ENCODE data around the gene RPH3AL.
A peak's percentile ranks its signal among the peaks of the same experiment; 100 is the strongest.
"Not testable (repeated sequence)": the region's sequence is repeated elsewhere in the genome, so short reads cannot be mapped to it uniquely, and the experiment has no call there.

The RPH3AL gene

GRCh38 chr17:198225-198624, 154.4 kb downstream of the RPH3AL start:
- not testable (repeated sequence) for DNase-seq; H3K27ac ChIP-seq (ENCODE audit: insufficient read depth in 1 of 2, low read depth in 1 of 2, low read length in 2 of 2, poor library complexity in 1 of 2, severe bottlenecking in 2 of 2); H3K9me3 ChIP-seq (ENCODE audit: control extremely low read depth in 1 of 5, control insufficient read depth in 4 of 5, insufficient read depth in 2 of 5, low read depth in 1 of 5, low read length in 4 of 5); H3K4me3 ChIP-seq (ENCODE audit: control insufficient read depth in 1 of 7, extremely low read depth in 1 of 7, insufficient read depth in 4 of 7, low read depth in 2 of 7, low read length in 6 of 7); H3K36me3 ChIP-seq (ENCODE audit: control insufficient read depth in 4 of 4, insufficient read depth in 4 of 4, low read length in 3 of 4); H3K27me3 ChIP-seq (replicated peaks in 2 of 5; ENCODE audit: control insufficient read depth in 4 of 5, insufficient read depth in 5 of 5, low read length in 4 of 5)
- H3K4me1 ChIP-seq (ENCODE audit: control extremely low read depth in 1 of 4, control insufficient read depth in 4 of 4, insufficient read depth in 4 of 4, low read length in 3 of 4): peaks cover 0 to 25% (median 8%) of the 10 kb centered on the region in 4 experiments
- CTCF ChIA-PET: interaction anchor here (0.6 to 2.6 kb wide), 6 partner anchors 10 to 110 kb away, joined by 3 to 9 read pairs (median 5); no protein-coding TSS in a partner anchor
- WGBS (ENCODE audit: insufficient coverage): 97% methylated on average over 14 of the region's 15 CpGs
- POLR2A ChIA-PET: interaction anchor here (0.6 to 0.7 kb wide), 2 partner anchors 8 to 531 kb away, joined by 3 read pairs; no protein-coding TSS in a partner anchor

DNA sequence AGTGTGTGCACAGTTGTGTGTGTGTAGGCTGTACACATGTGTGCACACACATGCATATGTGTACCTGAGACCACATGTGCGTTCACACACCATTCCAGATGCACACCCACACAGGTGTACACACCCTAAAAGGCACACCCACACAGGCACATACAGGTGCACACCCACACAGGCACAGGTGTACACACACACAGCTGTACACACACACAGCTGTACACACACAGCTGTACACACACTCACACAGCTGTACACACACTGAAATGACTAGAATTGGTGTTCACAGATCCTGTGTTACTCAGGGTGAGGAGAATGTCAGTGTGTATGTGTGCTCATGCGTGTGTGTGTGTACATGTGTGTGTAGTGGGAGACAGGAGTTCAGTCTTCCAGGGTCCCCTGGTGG, 155.3 kb downstream of the RPH3AL start:
- POLR2A ChIA-PET: no interaction called here

GRCh38 chr17:194828-195602, 157.6 kb downstream of the RPH3AL start:
- POLR2A ChIA-PET: no interaction called here
- Histone ChIP-seq H3K4me3 (ENCODE audit: control insufficient read depth in 1 of 7, extremely low read depth in 1 of 7, insufficient read depth in 4 of 7, low read depth in 2 of 7, low read length in 6 of 7) (no peak overlapping the region), H3K27ac (ENCODE audit: insufficient read depth in 1 of 2, low read depth in 1 of 2, low read length in 2 of 2, poor library complexity in 1 of 2, severe bottlenecking in 2 of 2) (no peak overlapping the region), H3K27me3 (replicated peaks in 2 of 5; ENCODE audit: control insufficient read depth in 4 of 5, insufficient read depth in 5 of 5, low read length in 4 of 5) (no peaks in the 10 kb centered on the region), H3K4me1 (ENCODE audit: control extremely low read depth in 1 of 4, control insufficient read depth in 4 of 4, insufficient read depth in 4 of 4, low read length in 3 of 4) (peaks cover 0 to 31% (median 11%) of the 10 kb centered on the region in 4 experiments), H3K9me3 (ENCODE audit: control extremely low read depth in 1 of 5, control insufficient read depth in 4 of 5, insufficient read depth in 2 of 5, low read depth in 1 of 5, low read length in 4 of 5) (peaks cover 0 to 4% (median 0%) of the 10 kb centered on the region in 5 experiments), H3K36me3 (ENCODE audit: control insufficient read depth in 4 of 4, insufficient read depth in 4 of 4, low read length in 3 of 4) (no peaks in the 10 kb centered on the region)
- CTCF ChIA-PET: interaction anchor here (1.0 kb wide), 1 partner anchor 12 kb away, joined by 5 read pairs; no protein-coding TSS in a partner anchor
- 89% methylated on average over 15 of the region's 16 CpGs for WGBS (ENCODE audit: insufficient coverage)
- peak in 2 of 3 donors; percentile 40 to 51 for DNase-seq

More for the DNA sequence above, 155.3 kb downstream of the RPH3AL start:
- Histone ChIP-seq H3K4me3 (ENCODE audit: control insufficient read depth in 1 of 7, extremely low read depth in 1 of 7, insufficient read depth in 4 of 7, low read depth in 2 of 7, low read length in 6 of 7) (no peak overlapping the region), H3K9me3 (ENCODE audit: control extremely low read depth in 1 of 5, control insufficient read depth in 4 of 5, insufficient read depth in 2 of 5, low read depth in 1 of 5, low read length in 4 of 5) (peaks cover 0 to 4% (median 0%) of the 10 kb centered on the region in 5 experiments), H3K27me3 (replicated peaks in 2 of 5; ENCODE audit: control insufficient read depth in 4 of 5, insufficient read depth in 5 of 5, low read length in 4 of 5) (no peaks in the 10 kb centered on the region), H3K27ac (ENCODE audit: insufficient read depth in 1 of 2, low read depth in 1 of 2, low read length in 2 of 2, poor library complexity in 1 of 2, severe bottlenecking in 2 of 2) (no peak overlapping the region), H3K4me1 (ENCODE audit: control extremely low read depth in 1 of 4, control insufficient read depth in 4 of 4, insufficient read depth in 4 of 4, low read length in 3 of 4) (peaks cover 0 to 31% (median 11%) of the 10 kb centered on the region in 4 experiments), H3K36me3 (ENCODE audit: control insufficient read depth in 4 of 4, insufficient read depth in 4 of 4, low read length in 3 of 4) (no peaks in the 10 kb centered on the region)
- CTCF ChIA-PET: interaction anchor here (1.0 to 1.6 kb wide), 3 partner anchors 14 to 116 kb away, joined by 4 to 6 read pairs (median 4); no protein-coding TSS in a partner anchor
- WGBS (ENCODE audit: insufficient coverage): 100% methylated on average over 1 of the region's 2 CpGs
- no peak for DNase-seq

GRCh38 chr17:193841-194806, 158.5 kb downstream of the RPH3AL start:
- no peaks in the 10 kb centered on the region for H3K36me3 ChIP-seq (ENCODE audit: control insufficient read depth in 4 of 4, insufficient read depth in 4 of 4, low read length in 3 of 4)
- ChIA-PET CTCF (interaction anchor here (1.5 kb wide), 1 partner anchor 157 kb away, joined by 4 read pairs; no protein-coding TSS in a partner anchor), POLR2A (no interaction called here)
- H3K9me3 ChIP-seq (ENCODE audit: control extremely low read depth in 1 of 5, control insufficient read depth in 4 of 5, insufficient read depth in 2 of 5, low read depth in 1 of 5, low read length in 4 of 5): peaks cover 0 to 4% (median 0%) of the 10 kb centered on the region in 5 experiments
- H3K27me3 ChIP-seq (replicated peaks in 2 of 5; ENCODE audit: control insufficient read depth in 4 of 5, insufficient read depth in 5 of 5, low read length in 4 of 5): no peaks in the 10 kb centered on the region
- WGBS (ENCODE audit: insufficient coverage): 72% methylated on average over 21 of the region's 31 CpGs
- DNase-seq: no peak
- no peak overlapping the region for H3K4me3 ChIP-seq (ENCODE audit: control insufficient read depth in 1 of 7, extremely low read depth in 1 of 7, insufficient read depth in 4 of 7, low read depth in 2 of 7, low read length in 6 of 7)
- H3K27ac ChIP-seq (ENCODE audit: insufficient read depth in 1 of 2, low read depth in 1 of 2, low read length in 2 of 2, poor library complexity in 1 of 2, severe bottlenecking in 2 of 2): no peak overlapping the region
- peaks cover 0 to 26% (median 9%) of the 10 kb centered on the region in 4 experiments for H3K4me1 ChIP-seq (ENCODE audit: control extremely low read depth in 1 of 4, control insufficient read depth in 4 of 4, insufficient read depth in 4 of 4, low read length in 3 of 4)

GRCh38 chr17:193426-193810, 159.2 kb downstream of the RPH3AL start:
- Histone ChIP-seq H3K4me3 (ENCODE audit: control insufficient read depth in 1 of 7, extremely low read depth in 1 of 7, insufficient read depth in 4 of 7, low read depth in 2 of 7, low read length in 6 of 7) (no peak overlapping the region), H3K27ac (ENCODE audit: insufficient read depth in 1 of 2, low read depth in 1 of 2, low read length in 2 of 2, poor library complexity in 1 of 2, severe bottlenecking in 2 of 2) (no peak overlapping the region), H3K36me3 (ENCODE audit: control insufficient read depth in 4 of 4, insufficient read depth in 4 of 4, low read length in 3 of 4) (no peaks in the 10 kb centered on the region), H3K27me3 (replicated peaks in 2 of 5; ENCODE audit: control insufficient read depth in 4 of 5, insufficient read depth in 5 of 5, low read length in 4 of 5) (no peaks in the 10 kb centered on the region), H3K4me1 (ENCODE audit: control extremely low read depth in 1 of 4, control insufficient read depth in 4 of 4, insufficient read depth in 4 of 4, low read length in 3 of 4) (peaks cover 0 to 23% (median 8%) of the 10 kb centered on the region in 4 experiments), H3K9me3 (ENCODE audit: control extremely low read depth in 1 of 5, control insufficient read depth in 4 of 5, insufficient read depth in 2 of 5, low read depth in 1 of 5, low read length in 4 of 5) (peaks cover 0 to 4% (median 0%) of the 10 kb centered on the region in 5 experiments)
- ChIA-PET POLR2A (no interaction called here), CTCF (interaction anchor here (1.5 kb wide), 1 partner anchor 158 kb away, joined by 4 read pairs; no protein-coding TSS in a partner anchor)
- no peak for DNase-seq
- WGBS (ENCODE audit: insufficient coverage): 98% methylated on average over 5 of the region's 8 CpGs

- no peaks in the 10 kb centered on the region for H3K36me3 ChIP-seq (ENCODE audit: control insufficient read depth in 4 of 4, insufficient read depth in 4 of 4, low read length in 3 of 4)
- H3K27me3 ChIP-seq (replicated peaks in 2 of 5; ENCODE audit: control insufficient read depth in 4 of 5, insufficient read depth in 5 of 5, low read length in 4 of 5): no peaks in the 10 kb centered on the region
- WGBS (ENCODE audit: insufficient coverage): 48% methylated on average over 11 of the region's 21 CpGs
- DNase-seq: peak in 2 of 3 donors; percentile 31
- no peak overlapping the region for H3K27ac ChIP-seq (ENCODE audit: insufficient read depth in 1 of 2, low read depth in 1 of 2, low read length in 2 of 2, poor library complexity in 1 of 2, severe bottlenecking in 2 of 2)
- ChIA-PET CTCF (interaction anchor here (1.5 kb wide), 1 partner anchor 158 kb away, joined by 4 read pairs; no protein-coding TSS in a partner anchor), POLR2A (no interaction called here)
- peaks cover 0 to 23% (median 8%) of the 10 kb centered on the region in 4 experiments for H3K4me1 ChIP-seq (ENCODE audit: control extremely low read depth in 1 of 4, control insufficient read depth in 4 of 4, insufficient read depth in 4 of 4, low read length in 3 of 4)
- H3K9me3 ChIP-seq (ENCODE audit: control extremely low read depth in 1 of 5, control insufficient read depth in 4 of 5, insufficient read depth in 2 of 5, low read depth in 1 of 5, low read length in 4 of 5): peaks cover 0 to 4% (median 0%) of the 10 kb centered on the region in 5 experiments
- no peak overlapping the region for H3K4me3 ChIP-seq (ENCODE audit: control insufficient read depth in 1 of 7, extremely low read depth in 1 of 7, insufficient read depth in 4 of 7, low read depth in 2 of 7, low read length in 6 of 7)
Measured at GRCh38 chr17:192666-193425, 159.8 kb downstream of the RPH3AL start.

Measured in common myeloid progenitor, CD34-positive (primary cell).